SK-N-SH (cell line): ENCODE measurements around the gene AKR7A2. TPM values are rescaled to one million over a fixed set of nuclear protein-coding genes. Genes with fewer than 3 reads are reported as not detected.

Source experiments
- CTCF ChIA-PET: fragments of 300-600, 350-600 bp; formaldehyde crosslinking; extraction: SDS; loops from one replicate; lab custom pipeline; 2021; lab: Yijun Ruan, JAX
- POLR2A ChIA-PET: fragments of 350-600 bp; sonication (Branson Sonifier 250); formaldehyde crosslinking; extraction: SDS; loops from one replicate; lab custom pipeline; 2020; ENCODE audit warnings: antibody characterized with exemption, inconsistent platforms; lab: Yijun Ruan, JAX
- DNase-seq: peaks from one replicate; pipeline ENCODE4 v3.0.0; 2012
- H2AFZ ChIP-seq: fragments of 200-600 bp; sonication (generic); 2 replicates; pipeline ENCODE4 v1.8.1; 2016; ENCODE audit warnings: antibody characterized with exemption, mild to moderate bottlenecking, low read depth
- H3F3A ChIP-seq: fragments of 200-600 bp; sonication (generic); replicated peaks from 2 replicates; pipeline ENCODE3; 2016; ENCODE audit warnings: antibody characterized with exemption, mild to moderate bottlenecking; ENCODE audit not compliant: insufficient read depth
- H3K27ac ChIP-seq, 2 experiments: fragments of 200-500 bp in 1 of 2; fragments of 200-600 bp in 1 of 2; sonication (Bioruptor generic) in 1 of 2; sonication (generic), shearing (Covaris generic) in 1 of 2; 2 replicates each; pipeline versions ENCODE4 v1.5.1 to v1.6.1; 2014 to 2016; ENCODE audit warnings: low read depth in 2 of 2, inconsistent platforms in 1 of 2, low read length in 1 of 2, mild to moderate bottlenecking in 1 of 2, mixed read lengths in 1 of 2
- H3K27me3 ChIP-seq: fragments of 200-600 bp; sonication (generic), shearing (Covaris generic); 2 replicates; pipeline ENCODE4 v1.6.1; 2016; ENCODE audit warnings: mixed run types; ENCODE audit not compliant: insufficient read depth
- H3K36me3 ChIP-seq, 2 experiments: fragments of 200-500 bp in 1 of 2; fragments of 200-600 bp in 1 of 2; sonication (Bioruptor generic) in 1 of 2; sonication (generic) in 1 of 2; replicated peaks in 1 of 2; 2 replicates each; pipeline versions ENCODE3 to v1.5.1; 2014 to 2016; ENCODE audit warnings: low read length in 1 of 2, mild to moderate bottlenecking in 1 of 2; ENCODE audit not compliant: insufficient read depth in 2 of 2, control insufficient read depth in 1 of 2
- H3K4me1 ChIP-seq, 2 experiments: fragments of 200-500 bp in 1 of 2; fragments of 200-600 bp in 1 of 2; sonication (Bioruptor generic) in 1 of 2; sonication (generic), shearing (Covaris generic) in 1 of 2; 2 replicates each; pipeline versions ENCODE4 v1.5.1 to v1.6.1; 2014 to 2016; ENCODE audit warnings: low read depth in 1 of 2, low read length in 1 of 2, mixed run types in 1 of 2; ENCODE audit not compliant: insufficient read depth in 2 of 2, control insufficient read depth in 1 of 2
- H3K4me2 ChIP-seq: fragments of 200-600 bp; sonication (generic), shearing (Covaris generic); 2 replicates; pipeline ENCODE4 v1.6.1; 2017; ENCODE audit warnings: mixed run types
- H3K4me3 ChIP-seq, 2 experiments: fragments of 200-500 bp in 1 of 2; fragments of 200-600 bp in 1 of 2; sonication (Bioruptor generic) in 1 of 2; sonication (generic), shearing (Covaris generic) in 1 of 2; 2 replicates each; pipeline versions ENCODE4 v1.5.1 to v1.8.1; 2014 to 2016; ENCODE audit warnings: low read depth in 2 of 2, inconsistent platforms in 1 of 2, low read length in 1 of 2, mild to moderate bottlenecking in 1 of 2, mixed read lengths in 1 of 2, moderate library complexity in 1 of 2
- H3K79me2 ChIP-seq: fragments of 200-600 bp; sonication (generic); 2 replicates; pipeline ENCODE4 v1.8.1; 2017; ENCODE audit warnings: mild to moderate bottlenecking; ENCODE audit not compliant: insufficient read depth
- H3K9ac ChIP-seq: fragments of 200-600 bp; sonication (generic); 2 replicates; pipeline ENCODE4 v1.6.1; 2017; ENCODE audit warnings: mixed run types
- H3K9me2 ChIP-seq: fragments of 200-600 bp; sonication (generic); 2 replicates; pipeline ENCODE4 v1.6.1; 2017; ENCODE audit warnings: mixed run types
- H3K9me3 ChIP-seq: fragments of 200-600 bp; sonication (generic); 2 replicates; pipeline ENCODE4 v1.6.1; 2017; ENCODE audit warnings: mixed run types, mild to moderate bottlenecking, moderate library complexity
- H4K20me1 ChIP-seq: fragments of 200-600 bp; sonication (generic); 2 replicates; pipeline ENCODE4 v1.6.1; 2017; ENCODE audit warnings: mild to moderate bottlenecking, mixed run types; ENCODE audit not compliant: insufficient read depth
- CHD2 ChIP-seq: fragments of 150-350 bp; IDR thresholded peaks from 2 replicates; pipeline ENCODE4 v1.6.1; 2018; ENCODE audit warnings: low read length; ENCODE audit not compliant: partially characterized antibody
- EP300 ChIP-seq, 2 experiments: IDR thresholded peaks; 2 replicates each; pipeline versions ENCODE4 v1.4.0 to v1.6.1; 2012; ENCODE audit warnings: borderline replicate concordance in 1 of 2, low read depth in 1 of 2, low read length in 1 of 2
- EZH2phosphoT487 ChIP-seq: fragments of 200-600 bp; sonication (generic); IDR thresholded peaks from 2 replicates; pipeline ENCODE4 v1.6.1; 2017; ENCODE audit warnings: low read depth, mixed run types, mild to moderate bottlenecking, antibody characterized with exemption, moderate library complexity, borderline replicate concordance
- FOSL2 ChIP-seq: IDR thresholded peaks from 2 replicates; pipeline ENCODE4 v1.4.0; 2012; ENCODE audit warnings: low read depth, mild to moderate bottlenecking, moderate library complexity, borderline replicate concordance
- GABPA ChIP-seq: IDR thresholded peaks from 2 replicates; pipeline ENCODE4 v1.4.0; 2012; ENCODE audit warnings: low read depth, mild to moderate bottlenecking
- MXI1 ChIP-seq: IDR thresholded peaks from 2 replicates; pipeline ENCODE4 v1.6.1; 2012; ENCODE audit warnings: mild to moderate bottlenecking, low read depth, low read length, improper control_type of control experiment
- NRF1 ChIP-seq: IDR thresholded peaks from 2 replicates; pipeline ENCODE4 v1.6.1; 2012; ENCODE audit warnings: low read depth, mild to moderate bottlenecking, low read length
- POLR2AphosphoS5 ChIP-seq: IDR thresholded peaks from 2 replicates; pipeline ENCODE4 v1.6.1; 2012; ENCODE audit warnings: low read depth, low read length
- RAD21 ChIP-seq: IDR thresholded peaks from 2 replicates; pipeline ENCODE4 v1.6.1; 2012; ENCODE audit warnings: mild to moderate bottlenecking, low read length
- RFX5 ChIP-seq: IDR thresholded peaks from 2 replicates; pipeline ENCODE4 v1.6.1; 2012; ENCODE audit warnings: mild to moderate bottlenecking, improper control_type of control experiment, low read length
- RXRA ChIP-seq: IDR thresholded peaks from 2 replicates; pipeline ENCODE4 v1.4.0; 2012; ENCODE audit warnings: low read depth, mild to moderate bottlenecking, borderline replicate concordance
- SIN3A ChIP-seq: IDR thresholded peaks from 2 replicates; pipeline ENCODE4 v1.6.1; 2012; ENCODE audit warnings: low read depth, mild to moderate bottlenecking, low read length, moderate library complexity, borderline replicate concordance
- SMC3 ChIP-seq: IDR thresholded peaks from 2 replicates; pipeline ENCODE4 v1.6.1; 2012; ENCODE audit warnings: low read depth, low read length, improper control_type of control experiment
- TAF1 ChIP-seq: IDR thresholded peaks from 2 replicates; pipeline ENCODE4 v1.6.1; 2012; ENCODE audit warnings: low read depth, mild to moderate bottlenecking, low read length, moderate library complexity, borderline replicate concordance
- TCF12 ChIP-seq: IDR thresholded peaks from 2 replicates; pipeline ENCODE4 v1.4.0; 2012
- USF1 ChIP-seq: IDR thresholded peaks from 2 replicates; pipeline ENCODE4 v1.4.0; 2012; ENCODE audit warnings: low read depth, borderline replicate concordance
- YY1 ChIP-seq: IDR thresholded peaks from 2 replicates; pipeline ENCODE4 v1.4.0; 2012; ENCODE audit warnings: low read depth, mild to moderate bottlenecking
- WGBS: methylation state at CpG from one replicate; pipeline ENCODE4 v1.1.6; 2017; ENCODE audit warnings: low lambda C conversion rate; 5-methylcytosine and 5-hydroxymethylcytosine counted together
- polyA plus RNA-seq, 3 experiments: library from polyadenylated mRNA; depleted of rRNA; stranded (reverse); fragments of >200 nt; gene quantifications; 2 replicates each; pipeline ENCODE4 v1.2.3, GENCODE V29; 2012
- TF ChIP-seq, protein P1 (sequence below): IDR thresholded peaks from 2 replicates; pipeline ENCODE4 v1.4.0; 2012; ENCODE audit warnings: low read depth
- TF ChIP-seq, protein P2 (sequence below): fragments of 150-350 bp; IDR thresholded peaks from 2 replicates; pipeline ENCODE4 v1.6.1; 2017; ENCODE audit warnings: antibody characterized with exemption, low read length, low read depth, borderline replicate concordance
- TF ChIP-seq, protein P3 (sequence below): fragments of 150-350 bp; IDR thresholded peaks from 2 replicates; pipeline ENCODE4 v1.6.1; 2016; ENCODE audit warnings: mild to moderate bottlenecking, low read depth, low read length

The AKR7A2 gene
- polyA plus RNA-seq, 1 of the 3 experiments (the other 2 are of a cell fraction): 40.7 TPM

DNA sequence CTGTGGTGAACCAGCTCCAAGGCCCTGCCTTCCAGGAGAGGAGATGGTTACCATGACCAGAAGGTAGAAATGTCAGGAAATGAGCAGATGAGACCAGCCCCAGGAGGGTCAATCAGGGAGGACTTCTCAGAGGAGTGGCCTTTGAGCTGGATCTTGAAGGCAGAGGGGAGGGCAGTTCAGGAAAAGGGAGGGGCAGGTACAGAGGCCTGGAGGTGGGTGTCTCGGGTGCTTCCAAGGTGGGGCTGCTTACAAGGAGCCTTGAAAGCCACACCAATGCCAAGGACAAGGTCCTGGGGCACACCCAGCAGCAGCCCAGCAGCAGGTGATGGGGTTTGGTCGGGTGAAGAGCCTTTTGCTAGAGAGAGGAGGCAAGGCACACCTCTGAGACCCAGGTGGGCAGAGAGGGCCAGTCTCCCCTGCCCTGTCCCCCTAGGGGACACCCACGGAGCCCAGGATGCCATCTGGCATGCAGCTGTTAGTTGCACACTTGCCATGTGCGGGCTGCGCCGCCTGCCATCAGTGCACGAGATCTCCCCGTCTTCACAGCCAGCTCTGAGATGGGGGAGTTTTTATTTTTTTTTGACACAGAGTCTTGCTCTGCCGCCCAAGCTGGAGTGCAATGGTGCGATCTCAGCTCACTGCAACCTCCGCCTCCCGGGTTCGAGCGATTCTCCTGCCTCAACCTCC lies 18.6 kb upstream of the AKR7A2 start:
- Histone ChIP-seq H3K9ac (no peak overlapping the region), H3K9me3 (no peaks in the 10 kb centered on the region), H3K27ac (no peak overlapping the region), H2AFZ (no peak overlapping the region), H3K36me3 (peaks cover 0 to 4% of the 10 kb centered on the region in 2 experiments), H3F3A (no peaks in the 10 kb centered on the region), H3K79me2 (no peaks in the 10 kb centered on the region), H3K4me3 (no peak overlapping the region), H3K27me3 (no peaks in the 10 kb centered on the region), H4K20me1 (no peaks in the 10 kb centered on the region), H3K4me2 (no peak overlapping the region), H3K9me2 (no peaks in the 10 kb centered on the region), H3K4me1 (peaks cover 0 to 4% of the 10 kb centered on the region in 2 experiments; a peak in 1 of 4 replicates)
- ChIA-PET CTCF (interaction anchor here (0.7 to 3.3 kb wide), 4 partner anchors 11 to 330 kb away, joined by 4 to 14 read pairs (median 12); no protein-coding TSS in a partner anchor), POLR2A (interaction anchor here (1.2 kb wide), 1 partner anchor 18 kb away, joined by 4 read pairs; the partner anchor contains the start of genes AKR7A2 and SLC66A1)
- TF ChIP-seq EZH2phosphoT487 (no peak), POLR2AphosphoS5 (peak; percentile 19; the same call in 1 of the 2 replicates), NRF1 (no peak), RFX5 (no peak)
- 90% methylated on average over 11 of the region's 14 CpGs for WGBS
- DNase-seq: peak; percentile 76

- no peaks in the 10 kb centered on the region for H3K79me2 ChIP-seq
- POLR2A ChIA-PET: no interaction called here
- no peaks in the 10 kb centered on the region for H3K27me3 ChIP-seq
- H3K4me2 ChIP-seq: no peak overlapping the region
- TF ChIP-seq YY1 (no peak), TAF1 (no peak), RAD21 (no peak), SMC3 (no peak), NRF1 (no peak), POLR2AphosphoS5 (no peak), GABPA (no peak), FOSL2 (no peak), TCF12 (no peak), RXRA (no peak), CHD2 (no peak), MXI1 (no peak), EP300 (IDR thresholded peaks at IDR 0.05; ENCODE audit: borderline replicate concordance in 1 of 2, low read depth in 1 of 2, low read length in 1 of 2) (no peak), RFX5 (no peak), USF1 (no peak), EZH2phosphoT487 (no peak), SIN3A (no peak)
- TF ChIP-seq, protein P1, sequence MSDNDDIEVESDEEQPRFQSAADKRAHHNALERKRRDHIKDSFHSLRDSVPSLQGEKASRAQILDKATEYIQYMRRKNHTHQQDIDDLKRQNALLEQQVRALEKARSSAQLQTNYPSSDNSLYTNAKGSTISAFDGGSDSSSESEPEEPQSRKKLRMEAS: no peak
- TF ChIP-seq, protein P2, sequence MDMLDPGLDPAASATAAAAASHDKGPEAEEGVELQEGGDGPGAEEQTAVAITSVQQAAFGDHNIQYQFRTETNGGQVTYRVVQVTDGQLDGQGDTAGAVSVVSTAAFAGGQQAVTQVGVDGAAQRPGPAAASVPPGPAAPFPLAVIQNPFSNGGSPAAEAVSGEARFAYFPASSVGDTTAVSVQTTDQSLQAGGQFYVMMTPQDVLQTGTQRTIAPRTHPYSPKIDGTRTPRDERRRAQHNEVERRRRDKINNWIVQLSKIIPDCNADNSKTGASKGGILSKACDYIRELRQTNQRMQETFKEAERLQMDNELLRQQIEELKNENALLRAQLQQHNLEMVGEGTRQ: no peak
- TF ChIP-seq, protein P3, sequence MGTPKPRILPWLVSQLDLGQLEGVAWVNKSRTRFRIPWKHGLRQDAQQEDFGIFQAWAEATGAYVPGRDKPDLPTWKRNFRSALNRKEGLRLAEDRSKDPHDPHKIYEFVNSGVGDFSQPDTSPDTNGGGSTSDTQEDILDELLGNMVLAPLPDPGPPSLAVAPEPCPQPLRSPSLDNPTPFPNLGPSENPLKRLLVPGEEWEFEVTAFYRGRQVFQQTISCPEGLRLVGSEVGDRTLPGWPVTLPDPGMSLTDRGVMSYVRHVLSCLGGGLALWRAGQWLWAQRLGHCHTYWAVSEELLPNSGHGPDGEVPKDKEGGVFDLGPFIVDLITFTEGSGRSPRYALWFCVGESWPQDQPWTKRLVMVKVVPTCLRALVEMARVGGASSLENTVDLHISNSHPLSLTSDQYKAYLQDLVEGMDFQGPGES: no peak
- H3K4me1 ChIP-seq: peaks cover 0 to 4% of the 10 kb centered on the region in 2 experiments; a peak in 1 of 4 replicates
- no peak overlapping the region for H3K4me3 ChIP-seq
- CTCF ChIA-PET: interaction anchor here (0.7 to 3.3 kb wide), 4 partner anchors 12 to 331 kb away, joined by 4 to 14 read pairs (median 12); no protein-coding TSS in a partner anchor
- no peak overlapping the region for H3K27ac ChIP-seq
- no peak overlapping the region for H3K9ac ChIP-seq
- H4K20me1 ChIP-seq: no peaks in the 10 kb centered on the region
- 93% methylated on average over 5 of the region's 5 CpGs for WGBS
- no peaks in the 10 kb centered on the region for H3F3A ChIP-seq
- H3K36me3 ChIP-seq: peaks cover 0 to 4% of the 10 kb centered on the region in 2 experiments
- H2AFZ ChIP-seq: no peak overlapping the region
- DNase-seq: no peak
- no peaks in the 10 kb centered on the region for H3K9me2 ChIP-seq
- no peaks in the 10 kb centered on the region for H3K9me3 ChIP-seq
Measured at GRCh38 chr1:19329611-19330010, 17.7 kb upstream of the AKR7A2 start.
